Measurements from ENCODE around the gene DRG2.

DRG2 gene

DNA sequence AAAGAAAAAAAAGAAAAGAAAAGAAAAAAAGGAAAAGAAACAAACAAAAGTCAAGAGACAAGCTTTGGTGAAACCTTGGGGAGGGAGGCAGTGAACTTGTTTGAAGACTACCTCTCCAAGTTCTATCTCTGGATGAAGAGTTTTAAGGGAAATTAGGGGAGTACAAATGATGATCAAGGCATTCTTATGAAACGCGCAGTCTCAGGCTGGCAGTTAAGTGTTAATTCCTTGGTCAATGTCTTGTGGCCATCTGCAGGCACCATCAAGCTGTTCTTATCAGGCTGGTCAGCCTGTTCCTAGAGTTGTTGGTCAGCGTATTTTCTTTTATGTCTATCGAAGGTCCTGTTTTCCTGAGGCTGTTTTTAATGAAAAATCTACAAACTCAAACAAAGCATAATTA, 8.2 kb upstream of the DRG2 start:
- no peak for DNase-seq

GRCh38 chr17:18084256-18084655, 3.5 kb upstream of the DRG2 start:
- DNase-seq = no peak

DNA sequence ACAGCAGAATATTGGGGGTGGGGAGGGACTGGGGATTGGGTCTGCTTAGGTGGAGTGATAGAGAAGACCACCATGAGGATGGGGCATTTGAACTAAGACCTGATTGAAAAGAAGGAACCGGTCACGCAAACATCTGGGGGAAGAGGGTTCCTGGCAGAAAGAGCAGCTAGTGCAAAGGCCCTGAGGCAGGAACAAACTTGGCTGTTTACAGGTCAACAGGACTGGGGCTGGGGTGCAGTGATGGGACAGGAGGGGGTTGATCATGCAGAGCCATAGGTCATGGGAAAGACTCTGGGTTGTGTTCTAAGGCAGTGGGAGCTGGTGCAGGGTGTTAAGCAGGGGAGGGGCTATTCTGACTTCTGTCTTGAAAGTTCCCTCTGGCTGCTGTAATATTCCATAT, 1.9 kb downstream of the DRG2 start:
- DNase-seq = no peak

DNA sequence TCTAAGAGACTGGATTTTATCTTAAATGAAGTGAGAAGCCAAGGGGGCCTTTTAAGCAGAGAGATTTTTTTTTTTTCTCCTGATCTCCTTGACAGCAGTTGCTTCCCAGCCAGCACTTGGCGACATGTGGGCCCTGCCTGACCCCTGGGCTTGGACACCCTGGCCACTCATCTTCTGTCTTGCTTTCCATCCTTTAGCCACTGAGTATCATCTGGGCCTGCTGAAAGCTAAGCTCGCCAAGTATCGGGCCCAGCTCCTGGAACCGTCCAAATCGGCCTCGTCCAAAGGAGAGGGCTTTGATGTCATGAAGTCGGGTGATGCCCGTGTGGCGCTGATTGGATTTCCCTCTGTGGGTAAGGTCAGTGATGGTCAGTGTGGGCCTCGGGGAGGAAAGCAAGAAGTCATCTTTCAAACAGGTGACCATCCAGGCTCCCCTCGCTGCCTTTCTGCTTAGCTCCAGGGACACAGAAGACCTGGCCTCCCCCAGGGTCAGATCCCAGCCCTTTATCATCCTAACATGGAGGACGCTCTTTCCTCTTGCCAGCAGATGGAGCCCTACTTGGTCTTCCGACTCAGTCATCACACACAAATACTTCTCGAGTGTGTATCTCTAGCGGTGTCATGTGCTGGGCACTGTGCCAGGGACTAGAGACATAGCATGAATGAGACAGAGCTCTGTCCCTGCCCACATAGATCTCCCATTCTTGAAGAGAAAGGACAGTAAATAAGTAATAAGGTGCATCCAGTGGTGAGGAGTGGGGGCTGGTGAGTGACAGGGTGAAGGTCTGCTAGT, 6.1 kb downstream of the DRG2 start:
- DNase-seq = no peak

DNA sequence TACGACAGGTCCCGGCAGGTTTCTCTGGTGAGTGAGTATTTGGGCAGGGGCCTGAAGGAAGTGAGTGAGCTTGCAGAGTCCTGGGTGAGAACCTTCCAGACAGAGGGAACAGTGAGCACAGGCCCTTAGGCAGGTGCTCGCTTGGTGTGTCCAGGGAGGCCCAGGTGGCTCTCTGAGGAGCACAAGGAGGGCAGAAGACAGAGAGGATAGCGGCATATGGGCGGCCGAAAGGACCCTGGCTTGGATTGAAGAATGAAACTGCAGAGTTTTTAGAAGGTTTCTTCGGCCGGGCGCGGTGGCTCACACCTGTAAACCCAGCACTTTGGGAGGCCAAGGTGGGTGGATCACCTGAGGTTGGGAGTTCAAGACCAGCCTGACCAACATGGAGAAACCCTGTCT, 6.7 kb downstream of the DRG2 start:
- no peak for DNase-seq

GRCh38 chr17:18099516-18099915, 11.8 kb downstream of the DRG2 start:
- no peak for DNase-seq

DNA sequence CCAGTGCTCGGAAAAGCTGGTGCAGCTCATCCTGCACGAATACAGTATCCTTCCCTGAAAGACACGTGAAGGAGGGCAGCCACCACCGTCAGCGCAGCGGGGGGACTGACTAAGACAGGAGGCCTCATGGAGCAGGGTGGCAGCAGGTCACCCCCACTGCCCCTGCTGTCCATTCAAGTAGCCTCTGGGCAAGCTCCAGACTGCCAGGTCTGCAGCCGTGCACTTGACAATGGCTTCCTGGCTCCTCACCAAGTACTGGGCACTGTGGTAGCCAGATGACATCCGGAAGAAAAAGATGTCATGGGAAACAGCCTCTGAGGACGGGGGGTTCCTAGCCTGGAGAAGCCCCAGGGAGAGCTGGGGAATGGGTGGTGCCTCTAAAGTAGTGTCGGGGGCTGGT, 12.9 kb downstream of the DRG2 start:
- DNase-seq = no peak

DNA sequence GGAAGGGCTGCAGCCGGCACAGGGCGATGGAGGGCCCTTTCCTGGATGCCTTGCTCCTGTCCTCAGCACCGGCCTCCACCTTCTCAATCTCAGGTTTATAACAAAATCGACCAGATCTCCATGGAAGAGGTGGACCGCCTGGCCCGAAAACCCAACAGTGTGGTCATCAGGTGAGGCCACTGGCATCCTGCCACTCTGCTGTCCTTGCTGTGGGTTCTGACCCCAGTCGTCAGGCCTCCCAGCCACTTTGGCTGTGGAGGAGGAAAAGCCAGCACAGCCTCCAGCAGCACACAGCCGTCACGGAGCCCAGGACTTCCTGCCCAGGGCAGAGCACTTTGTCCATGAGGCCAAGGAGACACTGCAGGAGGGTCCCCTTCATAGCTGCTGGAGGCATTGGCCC, 14.1 kb downstream of the DRG2 start:
- DNase-seq = no peak

GRCh38 chr17:18102640-18103039, 14.9 kb downstream of the DRG2 start:
- no peak for DNase-seq

DNA sequence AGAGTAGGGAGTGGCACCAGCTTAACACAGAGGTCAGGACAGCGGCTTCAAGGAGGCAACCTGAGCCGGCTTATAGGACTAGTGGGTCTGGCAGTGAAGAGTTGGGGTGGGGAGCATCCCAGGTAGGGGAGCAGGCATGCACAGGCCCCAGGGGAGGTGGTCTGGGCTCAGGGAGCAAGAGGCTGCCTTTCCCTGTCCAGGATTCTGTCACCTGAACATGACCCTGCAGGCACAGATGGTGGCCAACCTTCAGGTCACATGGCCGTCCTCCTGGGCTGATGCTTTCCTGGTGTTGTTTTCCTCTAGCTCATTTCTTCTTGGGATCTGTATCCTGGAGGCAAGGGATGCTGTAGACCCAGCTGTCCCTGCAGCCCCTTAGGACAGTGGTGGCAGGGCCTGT, 17.3 kb downstream of the DRG2 start:
- no peak for DNase-seq

DNA sequence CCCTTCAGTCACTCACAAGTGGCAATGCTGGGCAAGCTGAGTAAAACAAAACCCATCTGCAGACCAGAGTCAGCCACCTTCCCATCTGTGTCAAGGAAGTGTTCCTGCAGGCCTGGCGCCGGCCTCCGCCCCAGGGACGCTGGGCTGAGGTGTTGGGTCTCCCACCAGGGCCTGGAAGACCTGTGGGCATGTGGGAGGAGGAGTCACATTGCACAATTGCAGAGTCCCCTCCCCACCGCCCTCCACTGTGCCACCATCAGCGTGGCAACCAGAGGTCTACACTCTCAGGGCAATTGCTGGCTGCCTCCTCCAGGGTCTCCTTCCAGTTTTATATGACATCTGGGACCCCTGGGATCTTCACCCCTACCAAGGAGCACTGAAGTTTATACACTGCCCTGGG, 17.8 kb downstream of the DRG2 start:
- DNase-seq = no peak

DNA sequence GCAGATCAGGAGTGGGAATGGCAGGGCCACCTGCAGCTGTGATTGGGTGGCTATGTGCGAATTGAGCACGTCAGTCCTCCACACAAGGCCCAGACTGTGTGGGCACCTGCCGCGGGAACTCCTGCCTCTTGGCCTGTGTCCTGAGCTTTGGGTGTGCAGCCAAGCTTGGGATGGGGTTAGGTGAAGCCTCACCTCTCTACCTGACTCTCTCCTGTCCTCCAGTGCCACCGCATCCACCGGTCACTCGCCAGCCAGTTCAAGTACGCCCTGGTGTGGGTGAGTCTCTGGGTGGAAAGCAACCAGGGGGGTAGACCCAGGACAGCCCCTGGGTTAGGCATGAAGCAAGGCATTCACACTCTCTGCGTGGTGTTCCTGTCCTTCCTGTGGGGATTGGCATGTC, 18.5 kb downstream of the DRG2 start:
- DNase-seq = no peak

DNA sequence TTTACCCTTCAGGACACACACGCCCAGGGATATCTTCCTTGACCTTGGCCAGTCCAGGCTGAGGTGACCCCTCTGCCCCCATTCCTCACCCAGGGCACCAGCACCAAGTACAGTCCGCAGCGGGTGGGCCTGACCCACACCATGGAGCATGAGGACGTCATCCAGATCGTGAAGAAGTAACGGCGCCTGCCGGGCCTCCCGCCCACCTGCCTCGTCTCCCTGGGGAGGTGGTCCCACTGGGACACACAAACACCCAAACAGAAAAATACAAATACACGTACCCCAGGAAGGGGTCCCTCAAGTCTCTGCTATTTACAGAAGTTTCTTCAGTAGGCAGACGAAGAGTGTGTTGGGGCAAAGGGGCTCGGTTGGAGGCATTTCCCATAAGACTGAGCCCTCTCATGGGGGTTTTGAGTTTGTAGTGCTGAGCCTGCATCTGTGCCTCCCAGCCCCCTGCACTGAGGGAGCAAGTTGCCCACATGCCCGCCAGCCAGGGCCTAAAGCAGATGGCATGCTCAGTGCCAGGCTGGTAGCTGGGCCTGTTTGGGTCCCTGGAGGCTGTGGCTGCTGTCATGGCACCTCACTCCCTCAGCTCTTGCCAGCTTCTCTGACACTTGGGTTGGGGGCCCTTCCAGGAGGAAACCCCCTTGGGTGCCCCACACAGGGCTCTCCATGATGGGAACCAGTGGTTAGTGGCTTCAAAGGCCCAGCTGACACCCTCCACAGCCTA, 19.5 kb downstream of the DRG2 start:
- DNase-seq = no peak

DNA sequence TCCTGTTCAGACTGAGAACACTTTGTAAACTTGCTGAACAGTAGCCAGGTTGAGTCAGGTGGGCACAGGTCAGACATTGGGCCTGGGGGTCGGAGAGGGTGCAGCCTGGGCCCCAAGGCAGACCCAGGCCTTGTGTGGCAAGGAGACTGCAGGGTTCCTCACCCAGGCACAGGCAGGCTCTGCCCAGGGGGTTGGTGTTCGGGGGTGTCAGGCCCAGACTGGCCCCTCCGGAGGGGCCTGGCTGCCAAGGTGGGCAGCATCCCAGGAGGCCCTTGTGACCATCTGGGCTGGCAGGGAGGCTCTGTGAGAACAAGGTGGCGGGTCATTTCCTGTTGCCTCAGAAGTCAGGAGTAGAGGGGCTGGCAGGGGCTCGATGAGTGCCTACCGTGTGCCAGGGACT, 20.2 kb downstream of the DRG2 start:
- no peak for DNase-seq

- no peak for DNase-seq
Observed at GRCh38 chr17:18108401-18109312, 20.9 kb downstream of the DRG2 start, which contains the start of gene MYO15A. TSS of gene MYO15A (plus strand) at chr17:18108756. CDS start at chr17:18118801, 10,045 bp downstream.

DNA sequence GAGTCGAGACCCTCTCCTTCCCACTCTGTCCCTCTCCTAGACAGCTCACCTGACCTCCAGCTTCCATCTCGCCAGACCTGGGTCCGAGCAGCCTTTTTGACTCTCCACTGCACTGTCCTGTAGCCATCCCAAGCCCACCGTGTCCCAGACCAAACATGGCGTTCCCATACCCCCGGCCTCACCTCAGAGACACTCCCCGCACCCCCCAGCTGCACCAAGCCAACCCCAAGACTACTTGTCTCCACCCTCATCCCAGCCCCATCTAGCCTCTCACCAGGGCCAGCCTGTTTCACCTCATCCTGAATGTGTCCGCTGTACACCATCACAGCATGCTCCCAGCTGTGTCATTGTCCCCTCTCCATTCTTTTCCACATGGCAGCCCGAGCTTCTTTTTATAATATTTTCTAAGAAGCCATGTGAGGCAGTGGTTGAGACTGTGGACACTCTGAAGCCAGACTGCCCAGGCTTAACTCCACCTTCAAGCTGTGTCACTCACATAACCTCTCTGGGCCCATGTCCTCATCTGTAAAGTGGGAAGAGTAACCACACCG, 22.3 kb downstream of the DRG2 start:
- no peak for DNase-seq

- no peak for DNase-seq
Observed at GRCh38 chr17:18110636-18111145, 22.9 kb downstream of the DRG2 start.

GRCh38 chr17:18111330-18111971, 23.7 kb downstream of the DRG2 start:
- DNase-seq = no peak

DNA sequence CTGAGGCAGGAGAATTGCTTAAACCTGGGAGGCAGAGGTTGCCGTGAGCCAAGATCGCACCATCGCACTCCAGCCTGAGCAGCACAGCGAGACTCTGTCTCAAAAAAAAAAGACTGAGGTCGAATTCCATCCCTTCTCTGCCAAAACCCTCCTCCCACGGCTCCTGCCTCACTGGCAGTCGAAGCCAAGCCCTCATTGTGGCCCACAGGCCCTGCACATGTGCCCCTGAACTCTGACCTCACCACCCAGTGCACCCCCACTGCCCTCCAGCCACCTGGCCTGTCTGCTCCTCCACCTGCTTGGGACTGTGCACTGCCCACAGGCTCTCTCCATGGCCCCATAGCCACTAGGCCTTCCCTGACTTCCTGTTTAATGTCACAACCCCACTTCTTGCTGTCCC, 27.8 kb downstream of the DRG2 start:
- DNase-seq = no peak

- no peak for DNase-seq
Observed at GRCh38 chr17:18116078-18116477, 28.3 kb downstream of the DRG2 start.

DNA sequence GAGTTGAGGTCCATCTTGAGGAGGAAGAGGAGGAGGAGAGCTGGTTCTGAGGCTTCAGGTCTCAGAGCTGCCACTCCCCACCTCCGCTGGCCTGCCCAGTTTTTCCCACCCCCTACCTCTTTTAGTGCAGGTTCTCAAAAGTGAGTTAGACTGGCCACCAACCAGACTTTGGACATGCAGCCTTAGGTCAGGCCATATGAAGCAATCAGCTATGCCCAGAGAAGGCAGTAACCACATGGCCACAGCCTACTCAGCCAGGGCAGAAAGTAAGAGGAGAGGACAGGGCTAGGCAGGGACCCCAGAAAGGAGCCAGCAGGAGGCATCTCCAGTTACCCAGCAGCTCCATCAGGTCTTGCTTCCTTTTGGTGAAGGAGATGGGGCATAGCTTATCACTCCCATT, 29.8 kb downstream of the DRG2 start:
- DNase-seq = no peak
